Ishikawa (cell line): ENCODE measurements around the gene GRIN1.

ENCODE experiments used
- CEBPB ChIP-seq: IDR thresholded peaks from 2 replicates; pipeline ENCODE4 v1.6.1; 2012
- CREB1 ChIP-seq: IDR thresholded peaks from 2 replicates; pipeline ENCODE4 v1.6.1; 2012; ENCODE audit warnings: low read depth
- EGR1 ChIP-seq: IDR thresholded peaks from 2 replicates; pipeline ENCODE4 v1.6.1; 2012
- EP300 ChIP-seq: IDR thresholded peaks from 2 replicates; pipeline ENCODE4 v1.6.1; 2012; ENCODE audit warnings: borderline replicate concordance
- FOXM1 ChIP-seq: IDR thresholded peaks from 2 replicates; pipeline ENCODE4 v1.6.1; 2012; ENCODE audit warnings: low read depth, borderline replicate concordance
- NFIC ChIP-seq: IDR thresholded peaks from 2 replicates; pipeline ENCODE4 v1.6.1; 2012
- RAD21 ChIP-seq: IDR thresholded peaks from 2 replicates; pipeline ENCODE4 v1.6.1; 2012; ENCODE audit warnings: low read depth
- TAF1 ChIP-seq: IDR thresholded peaks from 2 replicates; pipeline ENCODE4 v1.6.1; 2012; ENCODE audit warnings: low read depth, mild to moderate bottlenecking
- TCF12 ChIP-seq: IDR thresholded peaks from 2 replicates; pipeline ENCODE4 v1.6.1; 2012; ENCODE audit warnings: low read depth
- TEAD4 ChIP-seq: IDR thresholded peaks from 2 replicates; pipeline ENCODE4 v1.6.1; 2012
- YY1 ChIP-seq: IDR thresholded peaks from 2 replicates; pipeline ENCODE4 v1.6.1; 2012; ENCODE audit warnings: low read depth
- ZBTB7A ChIP-seq: IDR thresholded peaks from 2 replicates; pipeline ENCODE4 v1.6.1; 2012; ENCODE audit warnings: low read depth
- TF ChIP-seq, protein P1 (sequence below): IDR thresholded peaks from 2 replicates; pipeline ENCODE4 v1.6.1; 2012
- TF ChIP-seq, protein P2 (sequence below): IDR thresholded peaks from 2 replicates; pipeline ENCODE4 v1.6.1; 2012
- TF ChIP-seq, protein P3 (sequence below): IDR thresholded peaks from 2 replicates; pipeline ENCODE4 v1.6.1; 2012; ENCODE audit warnings: low read depth, mild to moderate bottlenecking

The GRIN1 gene

DNA sequence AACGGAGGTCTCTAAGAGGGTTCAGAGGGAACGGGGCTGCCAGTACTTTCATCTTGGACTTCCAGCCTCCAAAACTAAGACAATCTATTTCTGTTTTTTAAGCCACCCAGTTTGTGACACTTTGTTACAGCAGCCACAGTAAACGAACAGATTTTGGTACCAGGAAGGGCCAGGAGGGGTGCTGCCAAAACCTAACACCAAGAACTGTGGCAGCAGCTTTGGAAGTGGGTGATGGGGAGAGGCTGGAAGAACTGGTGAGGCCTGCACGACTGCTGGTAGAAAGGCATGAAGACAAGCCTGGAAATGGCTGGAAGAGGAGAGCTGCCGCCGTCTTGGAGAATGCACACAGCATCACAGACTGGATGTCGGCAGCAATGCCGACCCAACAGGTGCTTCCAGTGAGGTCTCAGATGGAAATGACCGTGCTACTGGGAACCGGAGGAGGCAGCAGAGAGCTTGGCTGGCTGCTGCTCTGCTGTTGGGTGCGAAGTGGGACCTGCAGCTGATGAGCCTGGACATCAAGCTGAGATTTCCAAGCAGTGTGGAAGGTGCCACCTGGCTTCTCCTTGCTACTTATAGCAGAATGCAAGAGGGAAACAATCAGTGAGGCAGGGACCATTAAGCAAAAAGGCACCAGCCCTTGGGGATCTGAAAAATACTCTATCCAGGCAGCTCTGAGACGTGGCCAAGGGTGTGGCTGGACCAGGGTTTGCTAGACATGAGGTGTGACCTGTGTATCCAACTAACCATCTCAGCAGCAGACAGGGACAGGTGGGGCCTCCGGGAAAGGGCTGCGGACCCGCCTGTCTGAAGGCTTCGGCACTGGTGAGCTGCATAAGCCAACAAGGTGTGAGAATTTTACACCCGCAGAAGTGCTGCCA is 37.6 kb downstream of the GRIN1 start:
- TF ChIP-seq CREB1 (no peak), RAD21 (peak; percentile 41; the same call in 1 of the 2 replicates)

GRCh38 chr9:137178201-137178938 is 39.4 kb downstream of the GRIN1 start:
- TF ChIP-seq NFIC (no peak), FOXM1 (no peak), EGR1 (no peak), YY1 (no peak), ZBTB7A (no peak), CREB1 (no peak), TAF1 (no peak), TCF12 (no peak), RAD21 (no peak), CEBPB (no peak)
- TF ChIP-seq, protein P1, sequence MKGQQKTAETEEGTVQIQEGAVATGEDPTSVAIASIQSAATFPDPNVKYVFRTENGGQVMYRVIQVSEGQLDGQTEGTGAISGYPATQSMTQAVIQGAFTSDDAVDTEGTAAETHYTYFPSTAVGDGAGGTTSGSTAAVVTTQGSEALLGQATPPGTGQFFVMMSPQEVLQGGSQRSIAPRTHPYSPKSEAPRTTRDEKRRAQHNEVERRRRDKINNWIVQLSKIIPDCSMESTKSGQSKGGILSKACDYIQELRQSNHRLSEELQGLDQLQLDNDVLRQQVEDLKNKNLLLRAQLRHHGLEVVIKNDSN = no peak
- TF ChIP-seq, protein P2, sequence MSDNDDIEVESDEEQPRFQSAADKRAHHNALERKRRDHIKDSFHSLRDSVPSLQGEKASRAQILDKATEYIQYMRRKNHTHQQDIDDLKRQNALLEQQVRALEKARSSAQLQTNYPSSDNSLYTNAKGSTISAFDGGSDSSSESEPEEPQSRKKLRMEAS = no peak

- TF ChIP-seq, protein P1 = no peak
- TF ChIP-seq EGR1 = no peak
- no peak for TF ChIP-seq CREB1
- no peak for TF ChIP-seq ZBTB7A
- TF ChIP-seq, protein P3, sequence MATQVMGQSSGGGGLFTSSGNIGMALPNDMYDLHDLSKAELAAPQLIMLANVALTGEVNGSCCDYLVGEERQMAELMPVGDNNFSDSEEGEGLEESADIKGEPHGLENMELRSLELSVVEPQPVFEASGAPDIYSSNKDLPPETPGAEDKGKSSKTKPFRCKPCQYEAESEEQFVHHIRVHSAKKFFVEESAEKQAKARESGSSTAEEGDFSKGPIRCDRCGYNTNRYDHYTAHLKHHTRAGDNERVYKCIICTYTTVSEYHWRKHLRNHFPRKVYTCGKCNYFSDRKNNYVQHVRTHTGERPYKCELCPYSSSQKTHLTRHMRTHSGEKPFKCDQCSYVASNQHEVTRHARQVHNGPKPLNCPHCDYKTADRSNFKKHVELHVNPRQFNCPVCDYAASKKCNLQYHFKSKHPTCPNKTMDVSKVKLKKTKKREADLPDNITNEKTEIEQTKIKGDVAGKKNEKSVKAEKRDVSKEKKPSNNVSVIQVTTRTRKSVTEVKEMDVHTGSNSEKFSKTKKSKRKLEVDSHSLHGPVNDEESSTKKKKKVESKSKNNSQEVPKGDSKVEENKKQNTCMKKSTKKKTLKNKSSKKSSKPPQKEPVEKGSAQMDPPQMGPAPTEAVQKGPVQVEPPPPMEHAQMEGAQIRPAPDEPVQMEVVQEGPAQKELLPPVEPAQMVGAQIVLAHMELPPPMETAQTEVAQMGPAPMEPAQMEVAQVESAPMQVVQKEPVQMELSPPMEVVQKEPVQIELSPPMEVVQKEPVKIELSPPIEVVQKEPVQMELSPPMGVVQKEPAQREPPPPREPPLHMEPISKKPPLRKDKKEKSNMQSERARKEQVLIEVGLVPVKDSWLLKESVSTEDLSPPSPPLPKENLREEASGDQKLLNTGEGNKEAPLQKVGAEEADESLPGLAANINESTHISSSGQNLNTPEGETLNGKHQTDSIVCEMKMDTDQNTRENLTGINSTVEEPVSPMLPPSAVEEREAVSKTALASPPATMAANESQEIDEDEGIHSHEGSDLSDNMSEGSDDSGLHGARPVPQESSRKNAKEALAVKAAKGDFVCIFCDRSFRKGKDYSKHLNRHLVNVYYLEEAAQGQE = no peak
- TF ChIP-seq RAD21 = no peak
- TF ChIP-seq TCF12 = no peak
- TF ChIP-seq EP300 = no peak
- TF ChIP-seq, protein P2 = no peak
- TF ChIP-seq YY1 = no peak
These were observed 40.1 kb downstream of the GRIN1 start for GRCh38 chr9:137178939-137179630.

DNA sequence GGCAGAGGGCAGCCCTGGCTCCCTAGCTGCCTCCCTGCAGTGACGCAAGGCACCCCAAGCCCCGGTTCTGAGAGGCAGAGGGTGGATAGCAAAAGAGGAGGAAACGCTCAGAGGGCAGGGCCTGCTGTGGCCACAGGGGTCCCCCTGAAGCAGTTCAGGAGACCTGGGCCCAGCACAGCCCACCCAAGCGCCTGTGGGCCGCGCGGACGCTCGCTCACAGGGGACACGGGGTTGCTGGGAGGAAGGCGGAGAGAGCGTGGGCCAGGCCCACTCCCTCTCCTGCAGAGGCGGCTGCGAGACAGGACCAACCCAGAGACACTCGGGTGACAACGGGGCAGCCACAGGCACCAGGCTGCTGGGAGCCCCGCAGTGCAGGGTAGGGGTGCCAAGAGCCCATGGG is 40.8 kb downstream of the GRIN1 start:
- no peak for TF ChIP-seq EGR1

GRCh38 chr9:137180491-137180890 is 41.5 kb downstream of the GRIN1 start:
- TF ChIP-seq TEAD4 = no peak
- TF ChIP-seq TAF1 = no peak

- TF ChIP-seq TAF1 = no peak
- TF ChIP-seq, protein P1 = no peak
- TF ChIP-seq, protein P2 = no peak
- TF ChIP-seq YY1 = no peak
- no peak for TF ChIP-seq RAD21
- no peak for TF ChIP-seq NFIC
- TF ChIP-seq EGR1 = no peak
- TF ChIP-seq, protein P3 = no peak
- TF ChIP-seq TCF12 = no peak
- TF ChIP-seq CREB1 = no peak
These were observed 42.7 kb downstream of the GRIN1 start for GRCh38 chr9:137181680-137182079.
